NCI-H345 (cell line): ENCODE data around the gene MPHOSPH9.
A peak's percentile ranks its signal among the peaks of the same experiment; 100 is the strongest.
"Not testable (repeated sequence)": the region's sequence is repeated elsewhere in the genome, so short reads cannot be mapped to it uniquely, and the experiment has no call there.

ENCODE experiments used
- DNase-seq: peaks from one replicate; lab custom pipeline; 2025; lab: John Stamatoyannopoulos, UW

MPHOSPH9 gene

DNA sequence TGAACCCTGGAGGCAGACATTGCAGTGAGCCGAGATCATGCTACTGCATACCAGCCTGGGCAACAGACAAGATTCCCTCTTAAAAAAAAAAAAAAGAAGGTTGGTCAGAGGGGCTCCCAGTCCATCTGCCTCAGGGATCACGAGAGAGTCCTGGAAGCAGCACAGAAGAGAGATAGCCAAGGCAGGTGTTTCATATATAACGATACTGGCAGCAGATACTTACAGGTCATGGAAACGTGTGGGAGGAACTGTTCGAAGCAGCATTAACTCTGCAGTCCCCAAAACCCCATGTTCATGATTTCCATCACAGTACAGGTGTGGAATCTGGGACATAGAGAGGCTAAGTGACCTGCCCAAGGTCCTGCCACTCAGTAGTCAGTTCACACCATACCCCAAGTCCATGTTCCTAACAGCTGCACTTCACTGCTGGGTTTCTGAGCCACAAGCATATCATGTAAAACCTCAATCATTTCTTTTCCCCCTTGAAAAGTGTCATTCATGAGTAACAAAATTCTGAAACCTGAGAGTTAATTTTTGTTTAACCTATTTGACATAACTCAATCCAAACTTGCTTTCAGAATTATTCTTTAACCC, 22.0 kb upstream of the MPHOSPH9 start:
- no peak for DNase-seq

DNA sequence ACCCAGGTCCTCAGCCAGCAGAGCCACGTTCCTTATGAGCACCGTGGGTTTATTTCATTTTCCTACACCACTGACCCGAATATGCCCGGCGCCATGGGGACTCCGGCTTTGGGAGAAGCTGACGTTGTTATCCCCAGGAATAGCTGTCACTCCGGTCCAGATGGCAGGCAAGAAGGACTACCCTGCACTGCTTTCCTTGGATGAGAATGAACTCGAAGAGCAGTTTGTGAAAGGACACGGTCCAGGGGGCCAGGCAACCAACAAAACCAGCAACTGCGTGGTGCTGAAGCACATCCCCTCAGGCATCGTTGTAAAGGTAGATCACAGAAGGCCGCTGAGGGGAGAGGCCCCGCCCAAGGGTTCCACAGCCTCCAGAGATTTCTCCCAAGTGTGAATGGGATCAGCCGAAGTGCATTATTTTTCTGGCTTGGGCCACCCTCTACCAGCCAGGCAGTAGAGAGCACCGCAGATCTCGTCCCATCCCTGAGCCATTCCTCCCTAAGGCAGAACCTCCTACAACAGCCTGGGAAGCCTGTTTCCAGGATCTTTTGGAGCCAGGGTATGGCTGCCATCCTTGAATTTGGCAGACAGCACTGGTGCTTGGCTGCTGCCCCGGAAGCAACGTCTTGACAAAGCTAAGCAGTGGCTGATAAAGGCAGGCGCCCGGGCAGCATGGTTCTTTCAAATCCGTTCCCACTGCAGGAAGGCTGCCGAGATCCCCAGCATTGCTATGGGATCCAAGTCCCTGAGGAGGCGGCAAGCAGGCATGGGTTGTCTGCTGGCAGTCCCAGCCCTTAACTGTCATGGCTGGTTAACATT, 20.9 kb upstream of the MPHOSPH9 start:
- DNase-seq: no peak

DNA sequence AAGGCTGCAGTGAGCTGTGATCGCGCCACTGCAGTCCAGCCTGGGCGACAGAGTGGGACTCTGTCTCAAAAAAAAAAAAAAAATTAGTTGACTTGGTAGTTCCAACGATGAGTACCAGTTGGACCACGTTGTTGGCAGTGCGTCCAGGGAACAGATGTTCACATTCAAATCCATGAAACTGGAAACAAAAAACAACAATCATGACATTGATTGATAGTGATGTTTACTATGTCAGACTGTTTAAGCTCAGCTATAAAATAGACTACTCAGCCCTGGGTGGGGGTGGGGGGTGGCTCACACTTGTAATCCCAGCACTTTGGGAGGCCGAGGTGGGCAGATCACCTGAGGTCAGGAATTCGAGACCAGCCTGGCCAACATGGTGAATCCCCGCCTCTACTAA, 19.4 kb upstream of the MPHOSPH9 start:
- DNase-seq: peak; percentile 14

DNA sequence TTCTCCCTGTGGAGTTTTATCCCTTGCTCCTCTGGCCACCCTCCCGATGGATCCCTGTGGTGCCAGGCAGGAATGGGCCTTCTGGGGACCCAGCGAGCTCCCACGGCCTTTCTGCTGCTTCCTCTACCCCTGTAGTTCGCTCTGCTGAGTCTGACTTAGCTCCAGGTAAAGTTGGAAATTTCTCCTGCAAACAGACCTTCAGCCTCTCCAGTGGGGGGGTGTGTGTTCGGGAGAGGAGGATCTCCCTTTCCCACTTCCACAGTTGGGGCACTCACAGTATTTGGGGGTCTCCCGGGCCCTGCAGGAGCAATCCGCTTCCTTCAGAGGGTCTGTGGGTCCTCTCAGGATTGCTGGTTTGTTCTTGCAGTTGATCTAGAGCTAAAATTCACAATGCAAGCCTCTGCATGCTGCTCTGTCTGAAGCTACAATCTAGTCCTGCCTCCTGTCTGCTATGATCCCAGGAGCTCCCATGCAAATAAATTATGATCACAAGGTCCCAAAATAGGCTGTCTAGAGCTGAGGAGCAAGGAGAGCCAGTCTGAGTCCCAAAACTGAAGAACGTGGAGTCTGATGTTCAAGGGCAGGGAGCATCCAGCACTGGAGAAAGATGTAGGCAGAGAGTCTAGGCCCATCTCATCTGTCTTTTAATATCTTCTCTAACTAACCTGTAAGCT, 18.6 kb upstream of the MPHOSPH9 start:
- DNase-seq: no peak

DNA sequence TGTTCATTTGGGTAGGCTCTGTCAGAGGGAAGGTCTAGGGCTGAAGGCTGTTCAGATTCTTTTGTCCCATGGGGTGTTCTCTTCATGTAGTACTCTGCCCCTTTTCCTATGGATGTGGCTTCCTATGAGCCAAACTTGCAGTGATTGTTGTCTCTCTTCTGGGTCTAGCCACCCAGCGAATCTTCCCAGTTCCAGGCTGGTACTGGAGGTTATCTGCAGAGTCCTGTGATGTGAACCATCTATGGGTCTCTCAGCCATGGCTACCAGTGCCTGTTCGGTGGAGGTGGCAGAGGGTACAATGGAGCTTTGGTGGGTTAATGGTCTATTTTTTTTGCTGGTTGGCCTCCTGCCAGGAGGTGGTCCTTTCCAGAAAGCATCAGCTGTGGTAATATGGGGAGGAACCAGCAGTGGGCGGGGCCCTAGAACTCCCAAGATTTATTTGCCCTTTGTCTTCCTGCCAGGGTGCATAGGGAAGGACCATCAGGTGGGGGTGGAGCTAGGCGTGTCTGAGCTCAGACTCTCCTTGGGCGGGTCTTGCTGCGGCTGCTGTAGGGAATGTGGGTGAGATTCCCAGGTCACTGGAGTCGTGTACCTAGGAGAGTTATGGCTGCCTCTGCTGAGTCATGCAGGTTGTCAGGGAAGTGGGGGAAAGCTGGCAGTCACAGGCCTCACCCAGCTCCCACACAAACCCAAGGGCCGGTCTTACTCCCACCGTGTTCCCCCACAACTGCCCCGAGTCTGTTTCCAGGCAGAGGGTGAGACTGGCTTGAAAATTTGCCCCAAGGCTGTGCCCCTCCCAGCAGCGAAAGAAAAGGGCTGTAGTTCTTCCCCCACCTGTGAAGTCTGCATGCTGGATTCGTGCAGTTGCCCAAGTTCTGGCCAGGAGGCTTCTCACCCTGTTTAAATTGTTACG, 17.8 kb upstream of the MPHOSPH9 start:
- peak; percentile 55 for DNase-seq

DNA sequence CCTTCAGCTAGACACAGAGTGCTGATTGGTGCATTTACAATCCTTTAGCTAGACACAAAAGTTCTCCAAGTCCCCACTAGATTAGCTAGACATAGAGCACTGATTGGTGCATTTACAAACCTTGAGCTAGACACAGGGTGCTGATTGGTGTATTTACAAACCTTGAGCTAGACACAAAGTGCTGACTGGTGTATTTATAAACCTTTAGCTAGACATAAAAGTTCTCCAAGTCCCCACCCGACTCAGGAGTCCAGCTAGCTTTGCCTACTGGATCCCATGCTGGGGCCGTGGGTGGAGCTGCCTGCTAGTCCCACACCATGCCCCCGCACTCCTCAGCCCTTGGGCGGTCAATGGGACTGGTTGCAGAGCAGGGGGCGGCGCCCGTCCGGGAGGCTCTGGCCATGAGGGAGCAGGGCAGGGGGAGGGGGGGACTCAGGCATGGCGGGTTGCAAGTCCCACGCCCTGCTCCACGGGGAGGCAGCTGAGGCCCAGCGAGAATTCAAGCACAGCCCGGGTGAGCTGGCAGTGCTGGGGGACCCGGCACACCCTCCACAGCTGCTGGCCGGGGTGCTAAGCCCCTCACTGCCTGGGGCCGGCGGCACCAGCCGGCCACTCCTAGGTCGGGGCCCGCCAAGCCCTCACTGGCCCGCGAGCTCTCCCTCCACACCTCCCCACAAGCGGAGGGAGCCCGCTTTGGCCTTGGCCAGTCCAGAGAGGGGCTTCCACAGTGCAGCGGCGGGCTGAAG, 16.2 kb upstream of the MPHOSPH9 start:
- DNase-seq: not testable (repeated sequence)

DNA sequence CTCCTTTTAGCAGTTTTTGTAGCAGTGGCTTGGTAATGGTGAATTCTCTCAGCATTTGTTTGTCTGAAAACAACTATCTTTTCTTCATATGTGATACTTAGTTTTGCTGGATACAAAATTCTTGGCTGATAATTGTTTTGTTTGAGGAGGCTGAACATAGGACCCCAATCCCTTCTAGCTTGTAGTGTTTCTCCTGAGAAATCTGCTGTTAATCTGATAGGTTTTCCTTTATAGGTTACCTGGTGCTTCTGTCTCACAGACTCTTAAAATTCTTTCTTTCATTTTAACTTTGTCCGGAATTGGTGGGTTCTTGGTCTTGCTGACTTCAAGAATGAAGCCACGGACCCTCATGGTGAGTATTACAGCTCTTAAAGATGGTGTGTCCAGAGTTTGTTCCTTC, 15.2 kb upstream of the MPHOSPH9 start:
- DNase-seq: not testable (repeated sequence)

DNA sequence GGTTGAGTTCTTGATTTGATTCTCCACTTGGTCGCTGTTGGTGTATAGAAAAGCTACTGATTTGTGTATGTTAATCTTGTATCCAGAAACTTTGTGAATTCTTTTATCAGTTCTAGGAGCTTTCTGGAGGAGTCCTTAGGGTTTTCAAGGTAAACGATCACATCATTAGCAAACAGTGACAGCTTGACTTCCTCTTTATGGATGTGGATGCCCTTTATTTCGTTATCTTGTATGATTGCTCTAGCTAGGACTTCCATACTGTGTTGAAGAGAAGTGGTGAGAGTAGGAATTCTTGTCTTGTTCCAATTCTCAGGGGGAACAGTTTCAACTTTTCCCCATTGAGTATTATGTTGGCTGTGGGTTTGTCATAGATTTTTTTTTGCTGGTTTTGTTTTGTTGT, 12.7 kb upstream of the MPHOSPH9 start:
- no peak for DNase-seq

DNA sequence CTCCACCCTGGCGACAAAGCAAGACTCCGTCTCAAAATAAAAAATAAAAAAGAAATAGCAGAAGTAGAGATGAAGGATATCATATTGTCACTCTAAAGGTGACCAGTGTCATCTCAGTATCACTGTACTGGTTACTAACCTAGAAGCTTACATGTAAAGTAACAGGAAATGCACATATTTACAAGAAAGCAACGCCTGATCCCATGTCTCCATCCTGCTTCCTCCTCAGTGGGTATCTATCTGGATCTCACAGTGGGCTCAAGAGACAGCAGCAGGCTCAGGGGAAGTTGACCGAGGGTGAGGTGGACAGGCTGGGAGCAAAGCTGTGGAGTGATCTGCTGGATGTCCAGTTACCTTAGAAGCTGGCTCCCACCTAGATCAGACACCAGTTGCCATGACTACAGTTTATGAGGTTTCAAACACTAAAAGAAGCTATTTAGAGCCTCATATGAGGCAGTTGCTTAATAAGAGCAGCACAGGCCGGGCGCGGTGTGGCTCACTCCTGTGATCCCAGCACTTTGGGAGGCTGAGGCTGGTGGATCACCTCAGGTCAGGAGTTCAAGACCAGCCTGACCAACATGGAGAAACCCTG, 10.8 kb upstream of the MPHOSPH9 start:
- DNase-seq: no peak

DNA sequence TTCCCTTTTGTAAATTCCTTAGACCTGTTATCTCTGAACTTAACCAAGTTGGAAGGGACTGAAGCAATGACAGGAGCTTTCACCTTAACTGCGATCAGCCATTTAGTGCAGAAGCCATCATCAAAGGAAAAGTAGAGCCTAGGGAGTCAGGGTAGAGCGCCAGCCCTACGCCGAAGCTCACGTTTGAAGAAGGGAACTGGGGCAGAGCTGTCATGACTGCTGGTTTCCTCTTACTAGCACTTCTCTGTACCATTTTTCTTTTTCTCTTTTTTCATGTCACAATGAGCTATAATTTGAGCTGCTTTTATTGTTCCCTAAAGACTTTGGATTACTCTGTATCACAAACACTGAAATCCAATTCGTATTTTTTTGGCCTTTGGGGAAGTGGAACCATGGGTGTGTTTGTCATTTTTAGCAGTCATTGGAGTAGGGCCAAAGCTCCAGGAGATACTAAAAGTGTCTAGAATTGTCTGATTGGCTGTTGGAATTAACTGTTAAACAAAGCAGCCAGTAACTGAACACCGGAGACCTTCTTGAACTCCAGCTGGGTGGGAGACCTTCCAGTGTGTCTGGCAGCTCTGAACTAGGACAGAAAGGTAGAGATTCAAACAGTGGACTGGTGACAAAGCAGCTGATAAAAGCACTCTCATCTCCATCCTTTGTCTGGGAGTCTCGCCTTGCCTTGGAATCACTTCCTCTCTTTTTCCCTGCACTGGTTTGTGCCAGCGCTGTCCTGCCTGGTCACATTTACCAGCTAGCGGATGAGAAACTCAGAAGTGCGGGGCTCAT, 9.4 kb upstream of the MPHOSPH9 start:
- peak; percentile 79 for DNase-seq

DNA sequence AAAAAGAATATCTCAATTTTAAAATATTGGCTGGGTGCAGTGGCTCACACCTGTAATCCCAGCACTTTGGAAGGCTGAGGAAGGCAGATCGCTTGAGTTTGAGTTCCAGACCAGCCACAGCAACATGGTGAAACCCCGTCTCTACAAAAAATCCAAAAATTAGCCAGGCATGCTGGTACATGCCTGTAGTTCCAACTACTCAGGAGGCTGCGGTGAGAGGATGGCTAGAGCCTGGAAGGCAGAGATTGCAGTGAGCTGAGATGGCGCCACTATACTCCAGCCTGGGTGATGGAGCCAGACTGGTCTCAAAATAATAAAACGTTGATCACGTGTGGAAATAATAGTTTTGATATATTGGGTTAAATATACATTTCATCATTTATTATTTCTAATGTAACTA, 6.0 kb upstream of the MPHOSPH9 start:
- no peak for DNase-seq

DNA sequence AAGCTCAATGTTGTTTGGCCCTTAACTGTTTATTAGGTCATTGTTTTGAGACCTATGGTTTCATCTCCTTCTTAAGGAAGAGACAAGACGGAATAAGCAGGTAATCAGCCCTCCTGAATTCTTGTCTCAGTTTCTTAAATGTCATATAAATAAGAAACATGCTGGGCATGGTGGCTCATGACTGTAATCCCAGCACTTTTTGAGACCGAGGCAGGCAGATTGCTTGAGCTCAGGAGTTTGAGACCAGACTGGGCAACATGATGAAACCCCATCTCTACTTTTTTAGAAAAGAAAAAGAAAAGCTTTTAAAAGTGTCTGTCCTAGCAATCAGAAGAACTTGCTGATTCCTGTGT, 5.4 kb upstream of the MPHOSPH9 start:
- DNase-seq: no peak

DNA sequence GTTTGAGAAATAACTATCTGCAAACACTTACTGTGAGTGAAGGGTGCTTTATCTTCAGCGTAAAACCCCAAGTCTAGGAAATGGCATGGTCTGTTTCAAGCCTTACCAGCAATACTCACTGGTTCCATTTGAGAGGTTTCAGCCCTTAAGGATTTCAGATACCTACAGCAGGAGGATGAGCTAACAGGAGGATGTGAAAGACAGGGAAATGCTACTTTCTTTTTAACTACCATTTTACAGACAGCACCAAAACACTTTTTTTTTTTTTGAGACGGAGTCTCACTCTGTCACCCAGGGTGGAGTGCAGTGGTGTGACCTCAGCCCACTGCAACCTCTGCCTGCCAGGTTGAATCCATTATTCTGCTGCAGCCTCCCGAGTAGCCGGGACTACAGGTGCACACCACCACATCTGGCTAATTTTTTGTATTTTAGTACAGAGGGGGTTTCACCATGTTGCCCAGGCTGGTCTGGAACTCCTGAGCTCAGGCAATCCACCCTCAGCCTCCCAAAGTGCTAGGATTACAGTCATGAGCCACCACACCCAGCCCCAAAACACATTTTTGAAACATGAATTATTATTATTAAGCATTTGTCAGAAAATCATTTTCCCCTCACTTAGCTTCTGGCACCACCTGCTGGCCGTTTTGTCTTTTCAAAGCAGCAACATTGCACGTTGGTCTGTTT, 4.8 kb upstream of the MPHOSPH9 start:
- DNase-seq: peak; percentile 32

DNA sequence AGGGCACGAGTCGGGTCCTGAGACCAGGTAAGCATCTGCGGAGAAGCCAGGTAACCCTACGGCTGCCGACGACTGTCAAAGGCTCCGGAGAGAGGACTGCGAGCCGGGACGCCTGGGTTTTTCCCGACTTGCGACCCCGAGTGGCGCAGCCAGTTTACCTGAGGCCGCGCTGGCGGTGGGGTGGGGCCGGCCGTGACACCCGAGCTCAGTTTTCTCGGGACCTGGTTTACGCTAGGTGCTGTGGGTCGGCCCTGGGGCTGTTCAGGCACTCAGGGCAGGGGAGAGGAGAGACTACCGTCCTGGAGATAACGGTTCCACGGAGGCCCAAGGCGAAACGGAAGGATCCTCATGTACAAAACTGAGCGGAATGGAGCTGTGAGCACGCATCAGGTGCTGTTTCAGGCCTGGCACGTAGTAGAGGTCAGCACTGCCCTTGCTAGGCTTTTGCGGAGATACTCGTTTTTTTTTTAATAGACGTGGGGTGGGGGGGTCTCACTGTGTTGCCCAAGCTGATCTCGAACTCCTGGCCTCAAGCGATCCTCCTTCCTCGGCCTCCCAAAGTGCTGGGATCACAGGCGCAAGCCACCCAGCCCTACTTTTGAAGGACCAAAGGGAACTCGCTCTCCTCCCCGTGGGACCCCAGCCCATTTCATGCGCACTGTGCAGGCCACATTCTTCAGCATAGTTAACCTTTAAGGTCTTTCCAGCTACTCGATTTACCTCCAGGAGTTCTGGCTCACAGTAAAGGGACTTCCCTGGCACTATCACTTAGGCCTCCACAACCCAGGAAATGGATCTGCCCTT, 766 bp upstream of the MPHOSPH9 start:
- DNase-seq: no peak

DNA sequence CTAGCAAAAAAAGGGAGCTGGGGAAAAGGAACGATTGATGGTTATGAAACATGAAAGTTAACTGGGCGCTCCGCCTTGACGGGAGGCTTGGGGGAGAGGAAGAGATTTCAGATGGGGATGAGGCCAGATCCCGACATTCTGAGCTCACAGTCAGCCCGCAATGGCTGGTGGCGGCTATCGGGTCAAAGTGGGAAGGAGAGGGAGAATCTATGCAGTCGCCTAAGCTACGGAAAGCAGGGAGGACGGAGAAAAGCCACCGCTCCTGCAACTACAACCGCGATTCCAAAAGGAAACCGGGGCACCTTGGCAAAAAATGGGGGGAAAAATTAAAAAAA, 502 bp downstream of the MPHOSPH9 start:
- DNase-seq: no peak

DNA sequence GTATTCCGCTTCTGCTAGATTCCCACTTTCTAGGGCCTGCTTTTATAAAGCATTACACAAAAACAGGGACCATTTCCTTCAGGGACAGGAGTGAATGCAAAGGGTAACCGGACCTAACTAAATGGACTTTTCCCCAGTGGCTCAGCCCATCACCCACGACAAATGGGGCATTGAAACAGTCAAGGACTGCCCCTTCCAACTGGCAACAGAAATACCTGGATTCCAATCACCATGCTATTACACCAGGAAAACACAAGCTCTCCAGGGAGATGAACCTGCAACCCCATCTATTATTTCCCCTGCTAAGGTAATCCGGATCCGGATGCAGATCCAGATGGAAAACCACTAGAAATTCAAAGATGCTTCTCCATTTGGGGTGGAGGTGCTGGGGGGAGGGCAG, 1.0 kb downstream of the MPHOSPH9 start:
- DNase-seq: no peak

DNA sequence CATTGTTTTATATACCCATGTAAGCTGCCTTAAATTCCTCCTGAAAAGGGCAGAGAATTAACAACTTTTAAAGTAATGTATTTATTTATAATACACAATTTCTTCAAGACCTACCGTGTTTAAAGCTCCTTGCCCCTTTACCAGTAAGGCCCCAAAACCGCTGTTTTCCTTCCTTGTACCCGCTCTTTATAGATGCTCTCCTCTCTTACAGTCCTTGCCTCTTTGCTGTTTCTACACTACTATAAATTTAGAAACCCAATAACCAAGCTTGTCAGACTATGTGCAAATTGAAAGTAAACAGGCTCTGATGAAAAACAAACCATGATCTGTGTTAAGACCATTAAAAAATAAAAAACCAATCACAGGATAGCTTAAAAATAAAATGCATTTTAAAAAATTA, 3.9 kb downstream of the MPHOSPH9 start:
- DNase-seq: no peak

DNA sequence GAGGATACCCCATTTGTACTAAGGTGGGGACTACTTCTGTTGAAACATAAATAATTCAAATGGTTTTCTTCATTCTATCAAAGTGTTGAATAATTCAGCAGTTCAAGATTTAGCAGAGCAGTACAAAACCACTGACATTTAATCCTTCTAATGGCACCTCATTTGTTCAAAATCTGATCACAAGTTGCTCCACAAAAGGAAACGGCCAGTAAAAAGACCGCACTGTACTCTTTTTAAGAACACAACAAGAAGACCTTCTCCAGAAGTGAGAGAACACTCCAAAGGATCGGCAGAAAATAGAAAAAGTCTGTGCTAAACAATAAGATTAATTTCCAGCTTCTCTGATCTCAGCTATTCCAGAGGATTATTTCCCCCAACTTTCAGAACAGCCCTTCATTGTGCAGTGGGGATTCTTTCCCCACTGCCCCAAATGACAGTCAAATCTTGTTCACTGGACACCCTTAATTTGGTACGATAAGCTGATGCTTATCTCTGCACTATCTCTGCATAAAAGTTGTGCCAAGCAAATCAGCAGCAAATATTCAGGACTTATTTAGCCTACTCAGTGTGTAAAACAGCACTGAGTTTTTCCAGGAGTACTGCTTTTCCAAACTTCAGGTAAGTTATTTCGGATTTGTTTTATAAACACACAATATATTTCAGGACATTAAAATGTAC, 5.2 kb downstream of the MPHOSPH9 start:
- no peak for DNase-seq
